ENCODE results near the gene SCGB2A2. TPM values are rescaled to one million over a fixed set of nuclear protein-coding genes. Genes with fewer than 3 reads are reported as not detected.

Gene SCGB2A2
- total RNA-seq, 1 experiment from 2014 or later: not detected

Other genes starting within 250 kb of the SCGB2A2 start
- gene INCENP, start 146.1 kb upstream of the SCGB2A2 start, total RNA-seq (2014; rRNA removed; shearing (Covaris generic)): 52.9 and 102 TPM in 2 replicates
- not detected in 2 replicates for gene SCGB1D1, start 79.9 kb upstream of the SCGB2A2 start, total RNA-seq (2014; rRNA removed; shearing (Covaris generic))
- gene SCGB2A1, start 61.5 kb upstream of the SCGB2A2 start, total RNA-seq (2014; rRNA removed; shearing (Covaris generic)): not detected in 2 replicates
- not detected in 2 replicates for gene SCGB1D2, start 27.9 kb upstream of the SCGB2A2 start, total RNA-seq (2014; rRNA removed; shearing (Covaris generic))
- not detected in 2 replicates for gene SCGB1D4, start 28.9 kb downstream of the SCGB2A2 start, total RNA-seq (2014; rRNA removed; shearing (Covaris generic))
- 0.81 and 4.8 TPM in 2 replicates for gene ASRGL1, start 67.3 kb downstream of the SCGB2A2 start, total RNA-seq (2014; rRNA removed; shearing (Covaris generic))
- gene SCGB1A1, start 148.9 kb downstream of the SCGB2A2 start, total RNA-seq (2014; rRNA removed; shearing (Covaris generic)): not detected in 2 replicates